Hematopoietic multipotent progenitor cell treated with erythropoietin and hydrocortisone succinate and interleukin-3 and kit ligand, for 15 days (in vitro differentiated cells): ENCODE data around the gene MAP3K12.

ENCODE experiments used
- DNase-seq: peaks from one replicate; pipeline ENCODE4 v3.0.0-alpha.2; 2015; ENCODE audit warnings: low spot score

The MAP3K12 gene

GRCh38 chr12:53507603-53507885 lies 8.3 kb upstream of the MAP3K12 start:
- DNase-seq = no peak

GRCh38 chr12:53506881-53507602 lies 7.8 kb upstream of the MAP3K12 start, which contains the start of gene NPFF:
Gene NPFF, minus strand, starts transcription at chr12:53507484. Its CDS starts 10 bp downstream, at chr12:53507474.
- DNase-seq = no peak

GRCh38 chr12:53506450-53506785 lies 7.2 kb upstream of the MAP3K12 start:
- no peak for DNase-seq

GRCh38 chr12:53505555-53506449 lies 6.5 kb upstream of the MAP3K12 start:
- DNase-seq = no peak

- no peak for DNase-seq
These were observed 5.8 kb upstream of the MAP3K12 start for GRCh38 chr12:53505086-53505485.

- DNase-seq = no peak
These were observed 5.0 kb upstream of the MAP3K12 start for GRCh38 chr12:53504004-53504920.

GRCh38 chr12:53502983-53503728 lies 3.9 kb upstream of the MAP3K12 start:
- DNase-seq = no peak

- DNase-seq = no peak
These were observed 3.1 kb upstream of the MAP3K12 start for GRCh38 chr12:53502331-53502730.

GRCh38 chr12:53501615-53502181 lies 2.4 kb upstream of the MAP3K12 start:
- DNase-seq = no peak

GRCh38 chr12:53500776-53501614 lies 1.7 kb upstream of the MAP3K12 start, which contains the start of gene TARBP2:
Gene TARBP2, plus strand, starts transcription at chr12:53501283. Its CDS starts 126 bp downstream, at chr12:53501409.
- peak; percentile 99 for DNase-seq

GRCh38 chr12:53500142-53500775 lies 1.0 kb upstream of the MAP3K12 start:
- no peak for DNase-seq

- no peak for DNase-seq
These were observed 1.0 kb downstream of the MAP3K12 start for GRCh38 chr12:53498235-53498630.

- DNase-seq = no peak
These were observed 1.8 kb downstream of the MAP3K12 start for GRCh38 chr12:53497461-53497860.

- no peak for DNase-seq
These were observed 2.6 kb downstream of the MAP3K12 start for GRCh38 chr12:53496752-53497032.

GRCh38 chr12:53495903-53496751 lies 3.1 kb downstream of the MAP3K12 start:
- no peak for DNase-seq

GRCh38 chr12:53493610-53494391 lies 5.5 kb downstream of the MAP3K12 start:
- peak; percentile 29 for DNase-seq

- peak; percentile 91 for DNase-seq
These were observed 6.2 kb downstream of the MAP3K12 start for GRCh38 chr12:53492830-53493609.
